B cell (primary cell): ENCODE measurements around the gene SNX20.

Source experiments
- CTCF ChIP-seq: fragments of 200-600 bp; IDR thresholded peaks from one replicate; pipeline ENCODE4 v1.8.0; 2022; ENCODE audit warnings: antibody characterized with exemption, mild to moderate bottlenecking
- EZH2 ChIP-seq: IDR thresholded peaks from 2 replicates; pipeline ENCODE4 v1.6.1; 2012; ENCODE audit warnings: borderline replicate concordance, low read depth, mild to moderate bottlenecking, moderate library complexity, low read length; ENCODE audit not compliant: insufficient read depth, poor library complexity, severe bottlenecking

DNA sequence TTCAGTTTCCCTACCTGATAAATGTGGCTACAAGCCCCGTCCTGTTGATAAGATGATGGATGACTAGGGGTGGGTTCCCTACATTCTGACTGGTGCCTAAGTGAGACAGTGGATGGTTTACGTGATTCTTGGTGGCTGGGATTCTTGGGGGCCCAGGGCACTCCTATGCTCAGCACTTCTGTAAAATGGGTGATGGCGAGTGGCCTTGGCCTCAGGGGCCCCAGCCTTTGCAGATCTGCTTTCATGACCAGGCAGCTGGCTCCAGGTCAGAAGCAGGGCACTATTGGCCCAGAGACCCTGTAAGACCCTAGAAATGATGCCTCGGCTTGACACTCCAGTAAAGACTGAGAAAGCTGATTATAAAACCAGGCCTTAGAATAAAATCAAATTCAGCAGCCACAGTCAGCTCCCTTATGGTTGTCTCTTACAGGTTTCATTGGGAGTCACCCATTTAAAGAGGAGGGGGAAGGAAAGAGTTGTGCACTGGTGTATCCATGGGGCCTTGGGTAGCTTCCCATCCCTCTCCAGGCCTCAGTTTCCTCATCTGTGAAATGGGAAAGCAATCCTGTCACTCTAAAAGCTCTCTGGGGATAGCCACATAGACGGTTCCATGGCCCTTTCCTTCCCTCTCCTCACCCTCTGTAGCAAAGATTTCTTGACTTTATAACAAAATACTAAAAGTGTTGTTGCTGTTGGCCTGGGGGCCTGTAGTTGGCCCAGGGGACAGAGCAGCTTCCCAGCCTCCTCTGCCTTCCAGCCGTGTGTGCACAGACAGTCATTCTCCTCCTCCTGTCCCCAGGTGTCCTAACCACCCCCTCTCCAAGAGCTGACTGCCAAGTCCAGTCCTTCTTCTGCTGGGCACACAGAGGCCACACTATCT lies 1.2 kb downstream of the SNX20 start:
- TF ChIP-seq CTCF: no peak
- no peak for TF ChIP-seq EZH2
